Measurements from ENCODE around the gene PDIA4.
"Not testable (repeated sequence)": the region's sequence is repeated elsewhere in the genome, so short reads cannot be mapped to it uniquely, and the experiment has no call there.

Gene PDIA4

DNA sequence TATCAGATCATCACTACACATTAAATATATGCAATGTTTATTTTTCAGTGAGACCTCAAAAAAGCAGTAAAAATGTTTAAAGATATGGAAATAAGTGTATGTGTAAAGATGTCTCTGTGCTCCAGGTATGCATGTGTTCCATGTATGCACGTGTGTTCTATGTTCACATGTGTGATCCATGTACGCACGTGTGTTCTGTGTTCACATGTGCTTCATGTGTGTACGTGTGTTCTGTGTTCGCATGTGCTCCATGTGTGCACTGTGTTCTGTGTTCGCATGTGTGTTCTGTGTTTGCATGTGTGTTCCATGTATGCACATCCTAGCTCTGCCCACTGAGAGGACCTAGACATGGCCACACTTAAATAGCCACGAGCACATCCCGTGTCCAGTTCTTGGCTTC, 15.6 kb upstream of the PDIA4 start:
- H3K36me3 ChIP-seq (ENCODE audit: control insufficient read depth, insufficient read depth, low read length), result no peaks in the 10 kb centered on the region
- TF ChIP-seq, protein P1, sequence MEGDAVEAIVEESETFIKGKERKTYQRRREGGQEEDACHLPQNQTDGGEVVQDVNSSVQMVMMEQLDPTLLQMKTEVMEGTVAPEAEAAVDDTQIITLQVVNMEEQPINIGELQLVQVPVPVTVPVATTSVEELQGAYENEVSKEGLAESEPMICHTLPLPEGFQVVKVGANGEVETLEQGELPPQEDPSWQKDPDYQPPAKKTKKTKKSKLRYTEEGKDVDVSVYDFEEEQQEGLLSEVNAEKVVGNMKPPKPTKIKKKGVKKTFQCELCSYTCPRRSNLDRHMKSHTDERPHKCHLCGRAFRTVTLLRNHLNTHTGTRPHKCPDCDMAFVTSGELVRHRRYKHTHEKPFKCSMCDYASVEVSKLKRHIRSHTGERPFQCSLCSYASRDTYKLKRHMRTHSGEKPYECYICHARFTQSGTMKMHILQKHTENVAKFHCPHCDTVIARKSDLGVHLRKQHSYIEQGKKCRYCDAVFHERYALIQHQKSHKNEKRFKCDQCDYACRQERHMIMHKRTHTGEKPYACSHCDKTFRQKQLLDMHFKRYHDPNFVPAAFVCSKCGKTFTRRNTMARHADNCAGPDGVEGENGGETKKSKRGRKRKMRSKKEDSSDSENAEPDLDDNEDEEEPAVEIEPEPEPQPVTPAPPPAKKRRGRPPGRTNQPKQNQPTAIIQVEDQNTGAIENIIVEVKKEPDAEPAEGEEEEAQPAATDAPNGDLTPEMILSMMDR (IDR thresholded peaks at IDR 0.05; ENCODE audit: insufficient read depth, low read length, poor library complexity, severe bottlenecking), result no peak
- DNase-seq (ENCODE audit: extremely low read depth, insufficient read length), result no peak
- no peak overlapping the region for H3K4me3 ChIP-seq (replicated peaks; ENCODE audit: low read depth, low read length)
- no peaks in the 10 kb centered on the region; the same call in none of the 2 replicates for H3K27me3 ChIP-seq (replicated peaks; ENCODE audit: control insufficient read depth, insufficient read depth, low read length)

DNA sequence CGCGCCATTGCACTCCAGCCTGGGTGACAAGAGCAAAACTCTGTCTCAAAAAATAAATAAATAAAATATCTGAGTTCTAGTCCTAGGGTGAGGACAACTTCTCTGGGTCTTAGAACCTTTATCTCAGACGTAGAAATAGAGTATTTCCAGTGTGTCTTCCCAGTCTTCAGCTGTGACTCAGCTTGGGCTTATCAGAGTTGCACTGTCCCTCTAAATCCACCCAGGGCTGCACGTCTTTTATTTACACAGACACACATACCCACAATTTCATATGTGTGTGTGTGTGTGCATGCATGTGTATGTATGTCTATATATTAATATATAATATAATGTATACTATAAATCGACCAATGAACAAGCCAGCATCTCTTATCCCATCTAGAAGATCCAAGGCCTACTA, 13.0 kb upstream of the PDIA4 start:
- no peak overlapping the region for H3K4me3 ChIP-seq (replicated peaks; ENCODE audit: low read depth, low read length)
- no peaks in the 10 kb centered on the region; the same call in 1 of the 2 replicates for H3K27me3 ChIP-seq (replicated peaks; ENCODE audit: control insufficient read depth, insufficient read depth, low read length)
- no peak for DNase-seq (ENCODE audit: extremely low read depth, insufficient read length)
- TF ChIP-seq, protein P1 (IDR thresholded peaks at IDR 0.05; ENCODE audit: insufficient read depth, low read length, poor library complexity, severe bottlenecking), result no peak
- no peaks in the 10 kb centered on the region for H3K36me3 ChIP-seq (ENCODE audit: control insufficient read depth, insufficient read depth, low read length)

DNA sequence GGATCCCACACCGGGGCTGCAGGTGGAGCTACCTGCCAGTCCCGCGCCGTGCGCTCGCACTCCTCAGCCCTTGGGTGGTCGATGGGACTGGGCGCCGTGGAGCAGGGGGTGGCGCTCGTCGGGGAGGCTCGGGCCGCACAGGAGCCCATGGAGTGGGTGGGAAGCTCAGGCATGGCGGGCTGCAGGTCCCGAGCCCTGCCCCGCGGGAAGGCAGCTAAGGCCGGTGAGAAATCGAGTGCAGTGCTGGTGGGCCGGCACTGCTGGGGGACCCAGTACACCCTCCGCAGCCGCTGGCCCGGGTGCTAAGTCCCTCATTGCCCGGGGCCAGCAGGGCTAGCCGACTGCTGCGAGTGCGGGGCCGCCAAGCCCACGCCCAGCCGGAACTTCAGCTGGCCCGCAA, 10.3 kb upstream of the PDIA4 start:
- H3K36me3 ChIP-seq (ENCODE audit: control insufficient read depth, insufficient read depth, low read length); H3K27me3 ChIP-seq (replicated peaks; ENCODE audit: control insufficient read depth, insufficient read depth, low read length); DNase-seq (ENCODE audit: extremely low read depth, insufficient read length); H3K4me3 ChIP-seq (replicated peaks; ENCODE audit: low read depth, low read length): not testable (repeated sequence)

DNA sequence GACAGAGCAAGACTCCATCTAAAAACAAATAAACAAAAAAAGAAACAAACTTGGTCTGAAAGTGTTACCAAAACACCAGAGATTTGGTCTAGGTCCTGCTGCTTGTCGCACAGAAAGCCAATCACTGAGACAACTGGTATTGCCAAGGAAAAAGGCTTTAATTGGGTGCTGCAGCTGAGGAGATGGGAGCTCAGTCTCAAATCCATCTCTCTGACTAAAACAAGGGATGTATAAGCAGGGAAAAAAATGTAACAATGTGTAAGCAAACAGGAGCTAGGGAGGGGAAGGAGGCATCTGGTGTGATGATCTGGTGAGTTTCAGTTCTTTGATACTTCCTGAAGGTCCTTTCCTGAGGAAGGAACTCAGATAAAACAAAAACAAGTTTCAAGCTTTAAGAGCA, 8.4 kb upstream of the PDIA4 start:
- TF ChIP-seq, protein P1 (IDR thresholded peaks at IDR 0.05; ENCODE audit: insufficient read depth, low read length, poor library complexity, severe bottlenecking), result no peak
- DNase-seq (ENCODE audit: extremely low read depth, insufficient read length), result no peak
- H3K27me3 ChIP-seq (replicated peaks; ENCODE audit: control insufficient read depth, insufficient read depth, low read length), result no peaks in the 10 kb centered on the region
- H3K36me3 ChIP-seq (ENCODE audit: control insufficient read depth, insufficient read depth, low read length), result no peaks in the 10 kb centered on the region
- H3K4me3 ChIP-seq (replicated peaks; ENCODE audit: low read depth, low read length), result no peak overlapping the region

DNA sequence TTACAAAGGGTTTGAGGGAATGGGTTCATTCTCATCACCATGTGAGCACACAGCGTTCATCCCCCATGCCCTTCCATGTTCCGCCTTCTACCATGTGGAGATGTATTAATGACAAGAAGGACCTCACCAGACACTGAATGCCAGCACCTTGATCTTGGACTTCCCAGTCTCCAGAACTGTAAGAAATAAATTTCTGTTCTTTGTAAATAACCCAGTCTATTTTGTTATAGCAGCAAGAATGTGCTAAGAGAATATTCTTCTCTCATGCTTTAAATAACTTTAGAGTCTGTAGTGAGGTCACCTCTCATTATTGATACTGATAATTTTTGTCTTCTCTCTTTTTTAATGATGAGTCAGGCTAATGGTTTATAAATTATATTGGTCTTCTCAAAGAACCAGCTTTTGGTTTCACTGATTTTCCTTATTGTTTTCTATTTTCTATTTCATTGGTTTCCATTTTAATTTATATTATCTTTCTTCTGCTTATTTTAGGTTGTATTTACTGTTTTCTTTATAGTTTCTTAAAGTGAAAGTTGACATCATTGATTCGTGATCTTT, 3.1 kb upstream of the PDIA4 start:
- TF ChIP-seq, protein P1 (IDR thresholded peaks at IDR 0.05; ENCODE audit: insufficient read depth, low read length, poor library complexity, severe bottlenecking), result no peak
- H3K27me3 ChIP-seq (replicated peaks; ENCODE audit: control insufficient read depth, insufficient read depth, low read length), result no peaks in the 10 kb centered on the region
- H3K36me3 ChIP-seq (ENCODE audit: control insufficient read depth, insufficient read depth, low read length), result no peaks in the 10 kb centered on the region
- H3K4me3 ChIP-seq (replicated peaks; ENCODE audit: low read depth, low read length), result no peak overlapping the region
- no peak for DNase-seq (ENCODE audit: extremely low read depth, insufficient read length)

DNA sequence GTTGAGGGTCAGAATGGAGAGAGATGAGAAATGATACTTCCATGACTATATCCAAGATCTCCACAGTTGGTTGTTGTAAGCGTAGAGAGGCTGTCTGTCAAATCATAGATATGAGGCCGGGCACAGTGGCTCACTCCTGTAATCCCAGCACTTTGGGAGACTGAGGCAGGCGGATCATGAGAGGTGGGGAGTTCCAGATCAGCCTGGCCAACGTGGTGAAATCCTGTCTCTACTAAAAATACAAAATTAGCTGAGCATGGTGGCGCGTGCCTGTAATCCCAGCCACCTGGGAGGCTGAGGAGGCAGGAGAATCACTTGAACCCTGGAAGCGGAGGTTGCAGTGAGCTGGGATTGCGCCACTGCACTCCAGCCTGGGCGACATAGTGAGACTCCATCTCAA, 2.1 kb upstream of the PDIA4 start:
- H3K4me3 ChIP-seq (replicated peaks; ENCODE audit: low read depth, low read length); H3K27me3 ChIP-seq (replicated peaks; ENCODE audit: control insufficient read depth, insufficient read depth, low read length); H3K36me3 ChIP-seq (ENCODE audit: control insufficient read depth, insufficient read depth, low read length); DNase-seq (ENCODE audit: extremely low read depth, insufficient read length): not testable (repeated sequence)
